ENCODE measurements around the gene TCF3. TPM values are rescaled to one million over a fixed set of nuclear protein-coding genes. Genes with fewer than 3 reads are reported as not detected.

Gene TCF3
- total and polyA plus RNA-seq, 2 donors (not counting 3 experiments of a cell fraction or from before 2014, with no cell fraction given) = 147 to 193 TPM

- BruUV-seq (replicated peaks) = no TSS peak
- H3K27ac ChIP-seq (ENCODE audit: insufficient read depth, low read depth, low read length) = no peak overlapping the region
- no peak overlapping the region for H2AFZ ChIP-seq (ENCODE audit: low read depth, low read length)
- FAIRE-seq = no peak
- H3K4me1 ChIP-seq (ENCODE audit: control insufficient read depth, extremely low read depth, insufficient read depth, low read length) = no peaks in the 10 kb centered on the region
- peaks cover 2% of the 10 kb centered on the region for H3K79me2 ChIP-seq (ENCODE audit: control insufficient read depth, insufficient read depth, low read length)
- no peaks in the 10 kb centered on the region for H3K27me3 ChIP-seq (ENCODE audit: control insufficient read depth in 2 of 2, insufficient read depth in 2 of 2, low read length in 2 of 2)
- H4K20me1 ChIP-seq (replicated peaks; ENCODE audit: control insufficient read depth, extremely low read depth, insufficient read depth, low read length) = no peaks in the 10 kb centered on the region
- no peak for DNase-seq (ENCODE audit: low read depth, low spot score)
- H3K9me1 ChIP-seq (replicated peaks; ENCODE audit: control insufficient read depth, extremely low read depth, insufficient read depth, low read length) = no peaks in the 10 kb centered on the region
- H3K9me3 ChIP-seq (replicated peaks; ENCODE audit: control insufficient read depth, insufficient read depth, low read length) = no peaks in the 10 kb centered on the region
- no peak overlapping the region for H3K4me3 ChIP-seq (replicated peaks in 1 of 3; ENCODE audit: insufficient read depth in 1 of 3, low read depth in 1 of 3, low read length in 3 of 3)
- no peak overlapping the region for H3K4me2 ChIP-seq (ENCODE audit: insufficient read depth, low read length)
- no peak overlapping the region for H3K9ac ChIP-seq (replicated peaks; ENCODE audit: extremely low read depth, insufficient read depth, low read length)
- CTCF ChIA-PET = no interaction called here
- peaks cover 12 to 48% of the 10 kb centered on the region in 2 experiments for H3K36me3 ChIP-seq (ENCODE audit: control insufficient read depth in 2 of 2, extremely low read depth in 1 of 2, insufficient read depth in 2 of 2, low read length in 2 of 2)
- dilution Hi-C loops (cut with MboI; ENCODE audit: extremely low pct_ligation_motif_present, low sequenced_read_pairs) (no loop called here), intact Hi-C loops (cut with micrococcal nuclease) (no loop called here)
- TF ChIP-seq FOS (IDR thresholded peaks at IDR 0.05; ENCODE audit: borderline replicate concordance, insufficient read depth, low read length) = no peak
- no peak for TF ChIP-seq POLR2A (IDR thresholded peaks at IDR 0.05; ENCODE audit: low read depth, low read length)
- TF ChIP-seq EZH2 (IDR thresholded peaks at IDR 0.05; ENCODE audit: borderline replicate concordance, low read depth, low read length, severe bottlenecking) = no peak
- TF ChIP-seq POLR2AphosphoS5 (IDR thresholded peaks at IDR 0.05; ENCODE audit: insufficient read depth, low read depth, low read length) = no peak
- TF ChIP-seq MYC (IDR thresholded peaks at IDR 0.05; ENCODE audit: low read depth, low read length) = no peak
- no peak for TF ChIP-seq JUN (IDR thresholded peaks at IDR 0.05; ENCODE audit: borderline replicate concordance, insufficient read depth, insufficient read length, low read depth)
- TF ChIP-seq MAX (IDR thresholded peaks at IDR 0.05; ENCODE audit: insufficient read depth, insufficient read length) = no peak
- no peak for TF ChIP-seq CTCF (IDR thresholded peaks at IDR 0.05; ENCODE audit: extremely low read depth in 1 of 2, insufficient read depth in 1 of 2, low read depth in 1 of 2, low read length in 2 of 2)
- TF ChIP-seq GATA2 (IDR thresholded peaks at IDR 0.05; ENCODE audit: insufficient read depth, insufficient read length, low read depth, low read length) = no peak
- POLR2A ChIA-PET = no interaction called here
These were observed 72.0 kb downstream of the TCF3 start for GRCh38 chr19:1580382-1580781.
